Liver (tissue), 9 donors: ENCODE measurements around the gene TRMT10B. TPM values are rescaled to one million over a fixed set of nuclear protein-coding genes. Genes with fewer than 3 reads are reported as not detected.

ENCODE experiments used
- DNase-seq: peaks from one replicate; pipeline ENCODE4 v3.0.0-alpha.2; 2017; ENCODE audit warnings: low spot score
- H3K27ac ChIP-seq, 2 donors: one replicate each; pipeline ENCODE4 v1.7.0; 2013; ENCODE audit warnings: inconsistent platforms in 2 of 2, low read length in 2 of 2, control low read depth in 1 of 2, low read depth in 1 of 2, mild to moderate bottlenecking in 1 of 2
- H3K27me3 ChIP-seq, 4 donors: one replicate each; pipeline versions ENCODE4 v1.6.1 to v1.7.0; 2013; ENCODE audit warnings: low read length in 3 of 4, inconsistent platforms in 1 of 4, mild to moderate bottlenecking in 1 of 4, moderate library complexity in 1 of 4; ENCODE audit not compliant: control insufficient read depth in 4 of 4, insufficient read depth in 4 of 4
- H3K36me3 ChIP-seq, 4 donors: one replicate each; pipeline versions ENCODE4 v1.6.1 to v1.7.0; 2013; ENCODE audit warnings: low read length in 3 of 4, mild to moderate bottlenecking in 3 of 4, low read depth in 1 of 4, moderate library complexity in 1 of 4; ENCODE audit not compliant: control insufficient read depth in 4 of 4, insufficient read depth in 3 of 4
- H3K4me1 ChIP-seq, 4 donors: one replicate each; pipeline versions ENCODE4 v1.6.1 to v1.7.0; 2013; ENCODE audit warnings: low read length in 3 of 4, mild to moderate bottlenecking in 3 of 4, moderate library complexity in 1 of 4; ENCODE audit not compliant: control insufficient read depth in 4 of 4, insufficient read depth in 4 of 4
- H3K4me3 ChIP-seq, 3 donors: one replicate each; pipeline versions ENCODE4 v1.6.1 to v1.7.0; 2013; ENCODE audit warnings: low read length in 3 of 3, control low read depth in 1 of 3, low read depth in 1 of 3, mild to moderate bottlenecking in 1 of 3
- H3K9ac ChIP-seq, 2 donors: one replicate each; pipeline ENCODE4 v1.7.0; 2013; ENCODE audit warnings: low read length in 2 of 2, mild to moderate bottlenecking in 2 of 2, moderate library complexity in 2 of 2, control low read depth in 1 of 2, low read depth in 1 of 2
- H3K9me3 ChIP-seq, 4 donors: one replicate each; pipeline versions ENCODE4 v1.6.1 to v1.7.0; 2013; ENCODE audit warnings: low read length in 3 of 4; ENCODE audit not compliant: control insufficient read depth in 4 of 4
- EGR1 ChIP-seq, 2 donors: IDR thresholded peaks; 2 replicates each; pipeline ENCODE4 v1.6.1; 2016 to 2018; ENCODE audit warnings: antibody characterized with exemption in 2 of 2, low read depth in 2 of 2
- FOXA1 ChIP-seq: IDR thresholded peaks from 2 replicates; pipeline ENCODE4 v1.6.1; 2016; ENCODE audit warnings: antibody characterized with exemption
- FOXA2 ChIP-seq: IDR thresholded peaks from 2 replicates; pipeline ENCODE4 v1.6.1; 2016; ENCODE audit warnings: antibody characterized with exemption
- GABPA ChIP-seq, 2 donors: IDR thresholded peaks in 1 of 2; conservative IDR thresholded peaks in 1 of 2; 2 replicates each; pipeline ENCODE4 v1.6.1; 2016; ENCODE audit warnings: antibody characterized with exemption in 2 of 2, mild to moderate bottlenecking in 1 of 2, moderate library complexity in 1 of 2
- HNF4A ChIP-seq, 2 donors: conservative IDR thresholded peaks; 2 replicates each; pipeline ENCODE4 v1.6.1; 2016; ENCODE audit warnings: antibody characterized with exemption in 2 of 2, mild to moderate bottlenecking in 2 of 2
- HNF4G ChIP-seq: IDR thresholded peaks from 2 replicates; pipeline ENCODE4 v1.6.1; 2016; ENCODE audit warnings: antibody characterized with exemption
- JUND ChIP-seq, 2 donors: IDR thresholded peaks; 2 replicates each; pipeline ENCODE4 v1.6.1; 2016; ENCODE audit warnings: antibody characterized with exemption in 2 of 2
- NR2F2 ChIP-seq: IDR thresholded peaks from 2 replicates; pipeline ENCODE4 v1.6.1; 2016; ENCODE audit warnings: antibody characterized with exemption
- RAD21 ChIP-seq, 2 donors: IDR thresholded peaks; 2 replicates each; pipeline ENCODE4 v1.6.1; 2016; ENCODE audit warnings: antibody characterized with exemption in 2 of 2, mild to moderate bottlenecking in 2 of 2
- RXRA ChIP-seq, 2 donors: IDR thresholded peaks; 2 replicates each; pipeline ENCODE4 v1.6.1; 2017 to 2018; ENCODE audit warnings: antibody characterized with exemption in 2 of 2, mild to moderate bottlenecking in 1 of 2
- SP1 ChIP-seq: IDR thresholded peaks from 2 replicates; pipeline ENCODE4 v1.6.1; 2018; ENCODE audit warnings: antibody characterized with exemption, mild to moderate bottlenecking
- TAF1 ChIP-seq: conservative IDR thresholded peaks from 2 replicates; pipeline ENCODE4 v1.6.1; 2016; ENCODE audit warnings: antibody characterized with exemption, mild to moderate bottlenecking
- YY1 ChIP-seq: IDR thresholded peaks from 2 replicates; pipeline ENCODE4 v1.6.1; 2016; ENCODE audit warnings: antibody characterized with exemption, mild to moderate bottlenecking
- WGBS: extraction: QIAGEN DNeasy Blood & Tissue Kit; methylation state at CpG from one replicate; pipeline ENCODE4 v1.1.7; 2013; 5-methylcytosine and 5-hydroxymethylcytosine counted together
- polyA plus RNA-seq, 2 donors: library from polyadenylated mRNA; stranded (reverse) in 1 of 2; unstranded in 1 of 2; fragments of 200-250 nt in 1 of 2; fragments of >200 nt in 1 of 2; fragmentation: Nextera tagmentation in 1 of 2; extraction: Ambion mirVana in 1 of 2; gene quantifications; one replicate each; pipeline versions ENCODE4 v1.2.1 to v1.2.3, GENCODE V29; 2013 to 2015
- total RNA-seq, 2 donors: library from RNA; depleted of rRNA; stranded (reverse); fragments of >200 nt; gene quantifications; one replicate each; pipeline ENCODE4 v1.2.3, GENCODE V29; 2014
- TF ChIP-seq, protein P1 (sequence below): IDR thresholded peaks from 2 replicates; pipeline ENCODE4 v1.6.1; 2016; ENCODE audit warnings: antibody characterized with exemption
- TF ChIP-seq, protein P2 (sequence below): IDR thresholded peaks from 2 replicates; pipeline ENCODE4 v1.6.1; 2016; ENCODE audit warnings: antibody characterized with exemption
- TF ChIP-seq, protein P3 (sequence below): IDR thresholded peaks from 2 replicates; pipeline ENCODE4 v1.6.1; 2016; ENCODE audit warnings: antibody characterized with exemption, mild to moderate bottlenecking
- TF ChIP-seq, protein P4 (sequence below): IDR thresholded peaks from 2 replicates; pipeline ENCODE4 v1.6.1; 2016; ENCODE audit warnings: antibody characterized with exemption
- TF ChIP-seq, protein P5 (sequence below): fragments of 150-350 bp; IDR thresholded peaks from 2 replicates; pipeline ENCODE4 v1.5.1; 2017; ENCODE audit warnings: improper control_type of control experiment, low read depth, low read length; ENCODE audit not compliant: missing input control
- donor health status: healthy.
- donor health status: healthy.
- donor health status: healthy.
- donor health status: healthy.
- donor health status: healthy.

Gene TRMT10B
- total and polyA plus RNA-seq, 4 donors, result 1.9 to 3.9 (median 2.1) TPM

DNA sequence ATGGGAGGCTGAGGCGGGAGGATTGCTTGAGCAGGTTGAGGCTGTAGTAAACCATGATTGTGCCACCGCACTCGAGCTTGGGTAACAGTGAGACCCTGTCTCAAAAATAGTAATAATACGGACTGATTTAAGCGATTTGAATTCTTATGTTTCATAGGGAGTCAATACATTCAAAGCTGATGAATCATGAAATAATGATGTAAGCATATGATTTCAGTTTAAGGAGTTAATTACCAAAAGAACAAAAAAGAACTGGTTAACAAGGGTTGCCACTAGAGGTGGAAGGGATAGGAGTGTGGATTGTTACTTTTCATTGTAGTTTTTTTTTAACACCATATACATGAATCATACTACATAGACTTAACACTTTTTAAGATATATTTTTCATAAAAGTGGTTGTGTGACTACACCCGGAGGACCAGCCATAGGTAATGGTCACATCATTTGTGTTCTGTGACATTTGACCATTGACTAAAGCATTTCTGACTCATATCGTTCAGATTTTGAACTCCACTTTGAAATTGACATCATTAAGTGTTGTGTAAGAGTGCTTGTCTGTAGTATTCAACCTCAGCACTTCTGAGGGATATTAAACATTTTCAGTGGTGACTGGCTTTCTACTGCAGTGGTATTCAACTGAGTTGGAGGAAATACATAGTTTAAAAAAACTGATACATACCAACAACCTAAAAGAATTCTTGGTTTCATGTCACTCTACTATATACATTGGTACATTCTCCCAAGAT is 7.0 kb downstream of the TRMT10B start:
- TF ChIP-seq, protein P1, sequence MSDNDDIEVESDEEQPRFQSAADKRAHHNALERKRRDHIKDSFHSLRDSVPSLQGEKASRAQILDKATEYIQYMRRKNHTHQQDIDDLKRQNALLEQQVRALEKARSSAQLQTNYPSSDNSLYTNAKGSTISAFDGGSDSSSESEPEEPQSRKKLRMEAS, result no peak
- TF ChIP-seq SP1 (no peak), RAD21 (IDR thresholded peaks at IDR 0.05) (no peak), YY1 (no peak), EGR1 (IDR thresholded peaks at IDR 0.05; ENCODE audit: low read depth in 2 of 2) (no peak), RXRA (IDR thresholded peaks at IDR 0.05) (no peak), HNF4A (conservative IDR thresholded peaks at IDR 0.05) (no peak), HNF4G (no peak), FOXA2 (no peak), TAF1 (no peak), JUND (IDR thresholded peaks at IDR 0.05) (no peak), NR2F2 (no peak), GABPA (IDR thresholded peaks at IDR 0.05 in 1 of 2, conservative IDR thresholded peaks at IDR 0.05 in 1 of 2) (no peak), FOXA1 (no peak)
- TF ChIP-seq, protein P2, sequence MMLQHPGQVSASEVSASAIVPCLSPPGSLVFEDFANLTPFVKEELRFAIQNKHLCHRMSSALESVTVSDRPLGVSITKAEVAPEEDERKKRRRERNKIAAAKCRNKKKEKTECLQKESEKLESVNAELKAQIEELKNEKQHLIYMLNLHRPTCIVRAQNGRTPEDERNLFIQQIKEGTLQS, result no peak
- TF ChIP-seq, protein P3, sequence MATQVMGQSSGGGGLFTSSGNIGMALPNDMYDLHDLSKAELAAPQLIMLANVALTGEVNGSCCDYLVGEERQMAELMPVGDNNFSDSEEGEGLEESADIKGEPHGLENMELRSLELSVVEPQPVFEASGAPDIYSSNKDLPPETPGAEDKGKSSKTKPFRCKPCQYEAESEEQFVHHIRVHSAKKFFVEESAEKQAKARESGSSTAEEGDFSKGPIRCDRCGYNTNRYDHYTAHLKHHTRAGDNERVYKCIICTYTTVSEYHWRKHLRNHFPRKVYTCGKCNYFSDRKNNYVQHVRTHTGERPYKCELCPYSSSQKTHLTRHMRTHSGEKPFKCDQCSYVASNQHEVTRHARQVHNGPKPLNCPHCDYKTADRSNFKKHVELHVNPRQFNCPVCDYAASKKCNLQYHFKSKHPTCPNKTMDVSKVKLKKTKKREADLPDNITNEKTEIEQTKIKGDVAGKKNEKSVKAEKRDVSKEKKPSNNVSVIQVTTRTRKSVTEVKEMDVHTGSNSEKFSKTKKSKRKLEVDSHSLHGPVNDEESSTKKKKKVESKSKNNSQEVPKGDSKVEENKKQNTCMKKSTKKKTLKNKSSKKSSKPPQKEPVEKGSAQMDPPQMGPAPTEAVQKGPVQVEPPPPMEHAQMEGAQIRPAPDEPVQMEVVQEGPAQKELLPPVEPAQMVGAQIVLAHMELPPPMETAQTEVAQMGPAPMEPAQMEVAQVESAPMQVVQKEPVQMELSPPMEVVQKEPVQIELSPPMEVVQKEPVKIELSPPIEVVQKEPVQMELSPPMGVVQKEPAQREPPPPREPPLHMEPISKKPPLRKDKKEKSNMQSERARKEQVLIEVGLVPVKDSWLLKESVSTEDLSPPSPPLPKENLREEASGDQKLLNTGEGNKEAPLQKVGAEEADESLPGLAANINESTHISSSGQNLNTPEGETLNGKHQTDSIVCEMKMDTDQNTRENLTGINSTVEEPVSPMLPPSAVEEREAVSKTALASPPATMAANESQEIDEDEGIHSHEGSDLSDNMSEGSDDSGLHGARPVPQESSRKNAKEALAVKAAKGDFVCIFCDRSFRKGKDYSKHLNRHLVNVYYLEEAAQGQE, result no peak
- TF ChIP-seq, protein P4, sequence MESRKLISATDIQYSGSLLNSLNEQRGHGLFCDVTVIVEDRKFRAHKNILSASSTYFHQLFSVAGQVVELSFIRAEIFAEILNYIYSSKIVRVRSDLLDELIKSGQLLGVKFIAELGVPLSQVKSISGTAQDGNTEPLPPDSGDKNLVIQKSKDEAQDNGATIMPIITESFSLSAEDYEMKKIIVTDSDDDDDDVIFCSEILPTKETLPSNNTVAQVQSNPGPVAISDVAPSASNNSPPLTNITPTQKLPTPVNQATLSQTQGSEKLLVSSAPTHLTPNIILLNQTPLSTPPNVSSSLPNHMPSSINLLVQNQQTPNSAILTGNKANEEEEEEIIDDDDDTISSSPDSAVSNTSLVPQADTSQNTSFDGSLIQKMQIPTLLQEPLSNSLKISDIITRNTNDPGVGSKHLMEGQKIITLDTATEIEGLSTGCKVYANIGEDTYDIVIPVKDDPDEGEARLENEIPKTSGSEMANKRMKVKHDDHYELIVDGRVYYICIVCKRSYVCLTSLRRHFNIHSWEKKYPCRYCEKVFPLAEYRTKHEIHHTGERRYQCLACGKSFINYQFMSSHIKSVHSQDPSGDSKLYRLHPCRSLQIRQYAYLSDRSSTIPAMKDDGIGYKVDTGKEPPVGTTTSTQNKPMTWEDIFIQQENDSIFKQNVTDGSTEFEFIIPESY, result no peak
- TF ChIP-seq, protein P5, sequence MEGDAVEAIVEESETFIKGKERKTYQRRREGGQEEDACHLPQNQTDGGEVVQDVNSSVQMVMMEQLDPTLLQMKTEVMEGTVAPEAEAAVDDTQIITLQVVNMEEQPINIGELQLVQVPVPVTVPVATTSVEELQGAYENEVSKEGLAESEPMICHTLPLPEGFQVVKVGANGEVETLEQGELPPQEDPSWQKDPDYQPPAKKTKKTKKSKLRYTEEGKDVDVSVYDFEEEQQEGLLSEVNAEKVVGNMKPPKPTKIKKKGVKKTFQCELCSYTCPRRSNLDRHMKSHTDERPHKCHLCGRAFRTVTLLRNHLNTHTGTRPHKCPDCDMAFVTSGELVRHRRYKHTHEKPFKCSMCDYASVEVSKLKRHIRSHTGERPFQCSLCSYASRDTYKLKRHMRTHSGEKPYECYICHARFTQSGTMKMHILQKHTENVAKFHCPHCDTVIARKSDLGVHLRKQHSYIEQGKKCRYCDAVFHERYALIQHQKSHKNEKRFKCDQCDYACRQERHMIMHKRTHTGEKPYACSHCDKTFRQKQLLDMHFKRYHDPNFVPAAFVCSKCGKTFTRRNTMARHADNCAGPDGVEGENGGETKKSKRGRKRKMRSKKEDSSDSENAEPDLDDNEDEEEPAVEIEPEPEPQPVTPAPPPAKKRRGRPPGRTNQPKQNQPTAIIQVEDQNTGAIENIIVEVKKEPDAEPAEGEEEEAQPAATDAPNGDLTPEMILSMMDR, result no peak
- H3K27ac ChIP-seq, result no peak overlapping the region
- peaks cover 0 to 5% (median 1%) of the 10 kb centered on the region in 4 donors for H3K36me3 ChIP-seq
- no peak overlapping the region for H3K4me3 ChIP-seq
- H3K9ac ChIP-seq, result no peak overlapping the region
- 89% methylated on average over 7 of the region's 7 CpGs for WGBS
- H3K9me3 ChIP-seq, result no peaks in the 10 kb centered on the region
- no peaks in the 10 kb centered on the region for H3K27me3 ChIP-seq
- no peak for DNase-seq
- H3K4me1 ChIP-seq, result no peaks in the 10 kb centered on the region
